ENCODE data around the gene ST14.

- TF ChIP-seq CTCF (IDR thresholded peaks at IDR 0.05 in 8 of 11, conservative IDR thresholded peaks at IDR 0.05 in 3 of 11) (no peak), POLR2A (IDR thresholded peaks at IDR 0.05) (no peak)
Observed at GRCh38 chr11:130244848-130245247, 85.3 kb downstream of the ST14 start.
